SK-N-SH (cell line): ENCODE results near the gene KAT6B. TPM values are rescaled to one million over a fixed set of nuclear protein-coding genes. Genes with fewer than 3 reads are reported as not detected.

Source experiments
- CTCF ChIA-PET: fragments of 300-600, 350-600 bp; formaldehyde crosslinking; extraction: SDS; loops from one replicate; lab custom pipeline; 2021; lab: Yijun Ruan, JAX
- POLR2A ChIA-PET: fragments of 350-600 bp; sonication (Branson Sonifier 250); formaldehyde crosslinking; extraction: SDS; loops from one replicate; lab custom pipeline; 2020; ENCODE audit warnings: antibody characterized with exemption, inconsistent platforms; lab: Yijun Ruan, JAX
- DNase-seq: peaks from one replicate; pipeline ENCODE4 v3.0.0; 2012
- H2AFZ ChIP-seq: fragments of 200-600 bp; sonication (generic); 2 replicates; pipeline ENCODE4 v1.8.1; 2016; ENCODE audit warnings: antibody characterized with exemption, mild to moderate bottlenecking, low read depth
- H3F3A ChIP-seq: fragments of 200-600 bp; sonication (generic); replicated peaks from 2 replicates; pipeline ENCODE3; 2016; ENCODE audit warnings: antibody characterized with exemption, mild to moderate bottlenecking; ENCODE audit not compliant: insufficient read depth
- H3K27ac ChIP-seq, 2 experiments: fragments of 200-500 bp in 1 of 2; fragments of 200-600 bp in 1 of 2; sonication (Bioruptor generic) in 1 of 2; sonication (generic), shearing (Covaris generic) in 1 of 2; 2 replicates each; pipeline versions ENCODE4 v1.5.1 to v1.6.1; 2014 to 2016; ENCODE audit warnings: low read depth in 2 of 2, inconsistent platforms in 1 of 2, low read length in 1 of 2, mild to moderate bottlenecking in 1 of 2, mixed read lengths in 1 of 2
- H3K27me3 ChIP-seq: fragments of 200-600 bp; sonication (generic), shearing (Covaris generic); 2 replicates; pipeline ENCODE4 v1.6.1; 2016; ENCODE audit warnings: mixed run types; ENCODE audit not compliant: insufficient read depth
- H3K36me3 ChIP-seq, 2 experiments: fragments of 200-500 bp in 1 of 2; fragments of 200-600 bp in 1 of 2; sonication (Bioruptor generic) in 1 of 2; sonication (generic) in 1 of 2; replicated peaks in 1 of 2; 2 replicates each; pipeline versions ENCODE3 to v1.5.1; 2014 to 2016; ENCODE audit warnings: low read length in 1 of 2, mild to moderate bottlenecking in 1 of 2; ENCODE audit not compliant: insufficient read depth in 2 of 2, control insufficient read depth in 1 of 2
- H3K4me1 ChIP-seq, 2 experiments: fragments of 200-500 bp in 1 of 2; fragments of 200-600 bp in 1 of 2; sonication (Bioruptor generic) in 1 of 2; sonication (generic), shearing (Covaris generic) in 1 of 2; 2 replicates each; pipeline versions ENCODE4 v1.5.1 to v1.6.1; 2014 to 2016; ENCODE audit warnings: low read depth in 1 of 2, low read length in 1 of 2, mixed run types in 1 of 2; ENCODE audit not compliant: insufficient read depth in 2 of 2, control insufficient read depth in 1 of 2
- H3K4me2 ChIP-seq: fragments of 200-600 bp; sonication (generic), shearing (Covaris generic); 2 replicates; pipeline ENCODE4 v1.6.1; 2017; ENCODE audit warnings: mixed run types
- H3K4me3 ChIP-seq, 2 experiments: fragments of 200-500 bp in 1 of 2; fragments of 200-600 bp in 1 of 2; sonication (Bioruptor generic) in 1 of 2; sonication (generic), shearing (Covaris generic) in 1 of 2; 2 replicates each; pipeline versions ENCODE4 v1.5.1 to v1.8.1; 2014 to 2016; ENCODE audit warnings: low read depth in 2 of 2, inconsistent platforms in 1 of 2, low read length in 1 of 2, mild to moderate bottlenecking in 1 of 2, mixed read lengths in 1 of 2, moderate library complexity in 1 of 2
- H3K79me2 ChIP-seq: fragments of 200-600 bp; sonication (generic); 2 replicates; pipeline ENCODE4 v1.8.1; 2017; ENCODE audit warnings: mild to moderate bottlenecking; ENCODE audit not compliant: insufficient read depth
- H3K9ac ChIP-seq: fragments of 200-600 bp; sonication (generic); 2 replicates; pipeline ENCODE4 v1.6.1; 2017; ENCODE audit warnings: mixed run types
- H3K9me2 ChIP-seq: fragments of 200-600 bp; sonication (generic); 2 replicates; pipeline ENCODE4 v1.6.1; 2017; ENCODE audit warnings: mixed run types
- H3K9me3 ChIP-seq: fragments of 200-600 bp; sonication (generic); 2 replicates; pipeline ENCODE4 v1.6.1; 2017; ENCODE audit warnings: mixed run types, mild to moderate bottlenecking, moderate library complexity
- H4K20me1 ChIP-seq: fragments of 200-600 bp; sonication (generic); 2 replicates; pipeline ENCODE4 v1.6.1; 2017; ENCODE audit warnings: mild to moderate bottlenecking, mixed run types; ENCODE audit not compliant: insufficient read depth
- EP300 ChIP-seq, 2 experiments: IDR thresholded peaks; 2 replicates each; pipeline versions ENCODE4 v1.4.0 to v1.6.1; 2012; ENCODE audit warnings: borderline replicate concordance in 1 of 2, low read depth in 1 of 2, low read length in 1 of 2
- JUND ChIP-seq: IDR thresholded peaks from 2 replicates; pipeline ENCODE4 v1.4.0; 2012
- PBX3 ChIP-seq: IDR thresholded peaks from 2 replicates; pipeline ENCODE4; 2012
- SIN3A ChIP-seq: IDR thresholded peaks from 2 replicates; pipeline ENCODE4 v1.6.1; 2012; ENCODE audit warnings: low read depth, mild to moderate bottlenecking, low read length, moderate library complexity, borderline replicate concordance
- TAF1 ChIP-seq: IDR thresholded peaks from 2 replicates; pipeline ENCODE4 v1.6.1; 2012; ENCODE audit warnings: low read depth, mild to moderate bottlenecking, low read length, moderate library complexity, borderline replicate concordance
- TCF12 ChIP-seq: IDR thresholded peaks from 2 replicates; pipeline ENCODE4 v1.4.0; 2012
- YY1 ChIP-seq: IDR thresholded peaks from 2 replicates; pipeline ENCODE4 v1.4.0; 2012; ENCODE audit warnings: low read depth, mild to moderate bottlenecking
- WGBS: methylation state at CpG from one replicate; pipeline ENCODE4 v1.1.6; 2017; ENCODE audit warnings: low lambda C conversion rate; 5-methylcytosine and 5-hydroxymethylcytosine counted together
- polyA plus RNA-seq, 3 experiments: library from polyadenylated mRNA; depleted of rRNA; stranded (reverse); fragments of >200 nt; gene quantifications; 2 replicates each; pipeline ENCODE4 v1.2.3, GENCODE V29; 2012

The KAT6B gene
- polyA plus RNA-seq, 1 of the 3 experiments (the other 2 are of a cell fraction), result 4.3 TPM

- H3K27ac ChIP-seq, result peak overlapping the region; percentile 72 to 92; a peak in 3 of 4 replicates
- peaks cover 66% of the 10 kb centered on the region for H3K79me2 ChIP-seq
These were observed 122.8 kb downstream of the KAT6B start for GRCh38 chr10:74949034-74949832.

GRCh38 chr10:74949843-74950765 is 123.7 kb downstream of the KAT6B start:
- TF ChIP-seq TAF1 (no peak), PBX3 (0 out of 2 replicates have a peak, but pooled peaks have one; percentile 1), EP300 (IDR thresholded peaks at IDR 0.05; ENCODE audit: borderline replicate concordance in 1 of 2, low read depth in 1 of 2, low read length in 1 of 2) (peak in 1 of 2 experiments; percentile 17; a peak in 1 of 4 replicates)
- DNase-seq, result no peak
- H3K79me2 ChIP-seq, result peaks cover 73% of the 10 kb centered on the region
- H3K9ac ChIP-seq, result peak overlapping the region; percentile 12; the same call in 1 of the 2 replicates
- CTCF ChIA-PET, result no interaction called here
- H4K20me1 ChIP-seq, result peaks cover 17% of the 10 kb centered on the region; the same call in 1 of the 2 replicates
- no peak overlapping the region for H2AFZ ChIP-seq
- POLR2A ChIA-PET, result no interaction called here
- H3K4me3 ChIP-seq, result 0 out of 4 replicates have a peak overlapping the region, but pooled peaks of 1 of the 2 experiments have one; percentile 2
- no peaks in the 10 kb centered on the region for H3K9me2 ChIP-seq
- no peaks in the 10 kb centered on the region for H3K9me3 ChIP-seq
- H3K4me1 ChIP-seq, result peaks cover 24 to 35% of the 10 kb centered on the region in 2 experiments; a peak in 3 of 4 replicates
- peak overlapping the region; percentile 72 to 92 for H3K27ac ChIP-seq
- H3K27me3 ChIP-seq, result no peaks in the 10 kb centered on the region
- H3K4me2 ChIP-seq, result peak overlapping the region; percentile 59; the same call in 1 of the 2 replicates
- no peaks in the 10 kb centered on the region for H3K36me3 ChIP-seq
- H3F3A ChIP-seq, result peaks cover 21% of the 10 kb centered on the region
- WGBS, result 57% methylated on average over 8 of the region's 8 CpGs

More at GRCh38 chr10:74949034-74949832, 122.8 kb downstream of the KAT6B start:
- no peaks in the 10 kb centered on the region for H3K9me3 ChIP-seq
- peaks cover 17% of the 10 kb centered on the region; the same call in 1 of the 2 replicates for H4K20me1 ChIP-seq
- peak overlapping the region; percentile 12; the same call in 1 of the 2 replicates for H3K9ac ChIP-seq
- peak overlapping the region; percentile 59 for H3K4me2 ChIP-seq
- no peak for DNase-seq
- H3K9me2 ChIP-seq, result no peaks in the 10 kb centered on the region
- 0 out of 4 replicates have a peak overlapping the region, but pooled peaks of 1 of the 2 experiments have one; percentile 2 for H3K4me3 ChIP-seq
- H3K36me3 ChIP-seq, result no peaks in the 10 kb centered on the region
- CTCF ChIA-PET, result interaction anchor here (1.2 kb wide), 1 partner anchor 91 kb away, joined by 3 read pairs; no protein-coding TSS in a partner anchor
- peaks cover 21% of the 10 kb centered on the region for H3F3A ChIP-seq
- H3K4me1 ChIP-seq, result peaks cover 24 to 35% of the 10 kb centered on the region in 2 experiments; a peak in 3 of 4 replicates
- 45% methylated on average over 5 of the region's 5 CpGs for WGBS
- no peaks in the 10 kb centered on the region for H3K27me3 ChIP-seq
- TF ChIP-seq SIN3A, result no peak
- no peak for TF ChIP-seq YY1
- TF ChIP-seq TCF12, result peak; percentile 19; the same call in 1 of the 2 replicates
- TF ChIP-seq JUND, result no peak
- TF ChIP-seq TAF1, result no peak
- POLR2A ChIA-PET, result no interaction called here
- H2AFZ ChIP-seq, result no peak overlapping the region
